Activated CD8-positive, alpha-beta T cell treated with anti-CD3 and anti-CD28 coated beads for 36 hours (primary cell): ENCODE results near the gene TTC19. TPM values are rescaled to one million over a fixed set of nuclear protein-coding genes. Genes with fewer than 3 reads are reported as not detected.

Experiments used
- ATAC-seq: fragments of 200-7000 bp; cut with Tn5 transposase; one replicate; pipeline ENCODE4 v1.10.0; 2021; ENCODE audit warnings: mild to moderate bottlenecking, moderate library complexity
- CTCF ChIA-PET: fragments of 350-600 bp; sonication (Branson Sonifier 250); formaldehyde crosslinking; loops from one replicate; lab custom pipeline; 2021; ENCODE audit warnings: antibody characterized with exemption; lab: Charles Lee
- POLR2A ChIA-PET: fragments of 350-600 bp; sonication (Branson Sonifier 250); formaldehyde crosslinking; loops from one replicate; lab custom pipeline; 2021; ENCODE audit warnings: antibody characterized with exemption; lab: Charles Lee
- DNase-seq: peaks from one replicate; pipeline ENCODE4 v3.0.0-alpha.2; 2020
- H3K27ac Mint-ChIP-seq: one replicate; pipeline ENCODE4 v1.8.0; 2021; ENCODE audit warnings: mild to moderate bottlenecking, mixed read lengths
- H3K27me3 Mint-ChIP-seq: one replicate; pipeline ENCODE4 v1.8.0; 2021; ENCODE audit warnings: mixed read lengths
- H3K36me3 Mint-ChIP-seq: one replicate; pipeline ENCODE4 v1.8.0; 2021; ENCODE audit warnings: low read depth, mixed read lengths
- H3K4me1 Mint-ChIP-seq: one replicate; pipeline ENCODE4 v1.8.0; 2021; ENCODE audit warnings: low read depth, mixed read lengths
- H3K4me3 Mint-ChIP-seq: one replicate; pipeline ENCODE4 v1.8.0; 2021; ENCODE audit warnings: mild to moderate bottlenecking, moderate library complexity, mixed read lengths
- H3K9me3 Mint-ChIP-seq: one replicate; pipeline ENCODE4 v1.8.0; 2021; ENCODE audit warnings: mixed read lengths
- CTCF ChIP-seq: fragments of 200-600 bp; IDR thresholded peaks from one replicate; pipeline ENCODE4 v1.8.0; 2022; ENCODE audit warnings: antibody characterized with exemption, mild to moderate bottlenecking
- intact Hi-C: fragments of 100-400 bp; cut with micrococcal nuclease; formaldehyde crosslinking; loops from one replicate; pipeline ENCODE4 v1.10.0; 2022
- total RNA-seq, 2 experiments: library from RNA; stranded (reverse); gene quantifications; one replicate each; pipeline ENCODE4 v1.2.3, GENCODE V29; 2021

TTC19 gene
- total RNA-seq, 2 experiments from 2014 or later, result 24.7 to 26.0 TPM

GRCh38 chr17:16005636-16006035 is 6.0 kb downstream of the TTC19 start:
- POLR2A ChIA-PET, result interaction anchor here (0.7 to 1.0 kb wide), 3 partner anchors 9 to 414 kb away, joined by 3 read pairs; no protein-coding TSS in a partner anchor
- no peak for ATAC-seq

GRCh38 chr17:16007439-16007838 is 7.8 kb downstream of the TTC19 start:
- POLR2A ChIA-PET, result interaction anchor here (1.0 kb wide), 2 partner anchors 8 to 11 kb away, joined by 3 to 4 read pairs; partner anchors contain the start of genes TTC19 and ZSWIM7
- no peaks in the 10 kb centered on the region for H3K9me3 Mint-ChIP-seq

More at GRCh38 chr17:16005636-16006035, 6.0 kb downstream of the TTC19 start:
- no peak overlapping the region for H3K27ac Mint-ChIP-seq
- H3K9me3 Mint-ChIP-seq, result peaks cover 9% of the 10 kb centered on the region
- H3K27me3 Mint-ChIP-seq, result no peaks in the 10 kb centered on the region
- intact Hi-C loops, result loop anchor here (10.0 kb wide), 1 partner anchor 181 kb away; no protein-coding TSS in a partner anchor
- TF ChIP-seq CTCF, result no peak
- CTCF ChIA-PET, result interaction anchor here (0.9 to 1.6 kb wide), 2 partner anchors 16 to 18 kb away, joined by 3 read pairs; no protein-coding TSS in a partner anchor
- peaks cover 74% of the 10 kb centered on the region for H3K36me3 Mint-ChIP-seq
- H3K4me3 Mint-ChIP-seq, result no peak overlapping the region
- H3K4me1 Mint-ChIP-seq, result peaks cover 39% of the 10 kb centered on the region
- no peak for DNase-seq

GRCh38 chr17:16013943-16014407 is 14.4 kb downstream of the TTC19 start:
- ChIA-PET POLR2A (interaction anchor here (1.0 to 1.5 kb wide), 2 partner anchors 8 to 11 kb away, joined by 3 to 5 read pairs; no protein-coding TSS in a partner anchor), CTCF (interaction anchor here (0.8 to 1.0 kb wide), 2 partner anchors 9 to 13 kb away, joined by 3 read pairs; no protein-coding TSS in a partner anchor)
- no peaks in the 10 kb centered on the region for H3K9me3 Mint-ChIP-seq
- ATAC-seq (no peak), DNase-seq (no peak)
- intact Hi-C loops, result no loop called here
- no peak overlapping the region for H3K4me3 Mint-ChIP-seq
- H3K27me3 Mint-ChIP-seq, result no peaks in the 10 kb centered on the region
- H3K36me3 Mint-ChIP-seq, result peaks cover 50% of the 10 kb centered on the region
- no peak overlapping the region for H3K27ac Mint-ChIP-seq
- TF ChIP-seq CTCF, result no peak
- H3K4me1 Mint-ChIP-seq, result peaks cover 13% of the 10 kb centered on the region

More at GRCh38 chr17:16007439-16007838, 7.8 kb downstream of the TTC19 start:
- peaks cover 68% of the 10 kb centered on the region for H3K36me3 Mint-ChIP-seq
- no peak overlapping the region for H3K27ac Mint-ChIP-seq
- TF ChIP-seq CTCF, result no peak
- no peak overlapping the region for H3K4me3 Mint-ChIP-seq
- peaks cover 28% of the 10 kb centered on the region for H3K4me1 Mint-ChIP-seq
- intact Hi-C loops, result loop anchor here (10.0 kb wide), 1 partner anchor 183 kb away; no protein-coding TSS in a partner anchor
- H3K27me3 Mint-ChIP-seq, result no peaks in the 10 kb centered on the region
- CTCF ChIA-PET, result interaction anchor here (0.5 kb wide), 1 partner anchor 24 kb away, joined by 3 read pairs; no protein-coding TSS in a partner anchor
- DNase-seq, result peak; percentile 10
- ATAC-seq, result peak; percentile 60

GRCh38 chr17:16019347-16019746 is 19.7 kb downstream of the TTC19 start:
- Mint-ChIP-seq H3K27me3 (no peaks in the 10 kb centered on the region), H3K36me3 (peaks cover 55% of the 10 kb centered on the region)
- CTCF ChIA-PET, result no interaction called here

More at GRCh38 chr17:16019347-16019746, 19.7 kb downstream of the TTC19 start:
- Mint-ChIP-seq H3K9me3 (no peaks in the 10 kb centered on the region), H3K4me1 (peaks cover 18% of the 10 kb centered on the region), H3K27ac (no peak overlapping the region), H3K4me3 (no peak overlapping the region)
- TF ChIP-seq CTCF, result no peak
- intact Hi-C loops, result no loop called here
- ATAC-seq, result no peak
- no peak for DNase-seq
- POLR2A ChIA-PET, result interaction anchor here (0.6 to 3.7 kb wide), 3 partner anchors 15 to 57 kb away, joined by 3 to 9 read pairs (median 3); partner anchors contain the start of genes TTC19 and ZSWIM7
